WTC11 (cell line): Measurements from ENCODE around the gene PPP2R1B. TPM values are rescaled to one million over a fixed set of nuclear protein-coding genes. Genes with fewer than 3 reads are reported as not detected.
A peak's percentile ranks its signal among the peaks of the same experiment; 100 is the strongest.

Experiments used
- ELF4 ChIP-seq: sonication (generic); formaldehyde crosslinking; IDR thresholded peaks from 2 replicates; pipeline ENCODE4 v1.8.1; 2022; ENCODE audit warnings: low read depth, mild to moderate bottlenecking, moderate library complexity, missing genetic modification reagents
- EMX1 ChIP-seq: fragments of 250-450 bp; sonication (Bioruptor Pico); IDR thresholded peaks from 2 replicates; pipeline ENCODE4 v1.8.0; 2021; ENCODE audit warnings: mild to moderate bottlenecking
- FOXJ3 ChIP-seq: sonication (generic); formaldehyde crosslinking; IDR thresholded peaks from 2 replicates; pipeline ENCODE4 v1.9.0; 2021; ENCODE audit warnings: missing genetic modification reagents, mild to moderate bottlenecking, borderline replicate concordance
- JUN ChIP-seq: sonication (generic); formaldehyde crosslinking; IDR thresholded peaks from 2 replicates; pipeline ENCODE4 v1.8.0; 2023; ENCODE audit warnings: mild to moderate bottlenecking, missing genetic modification reagents
- KAT7 ChIP-seq: sonication (generic); formaldehyde crosslinking; IDR thresholded peaks from 2 replicates; pipeline ENCODE4 v1.8.1; 2023; ENCODE audit warnings: missing genetic modification reagents, mild to moderate bottlenecking, borderline replicate concordance
- MYBL2 ChIP-seq: sonication (generic); formaldehyde crosslinking; IDR thresholded peaks from 2 replicates; pipeline ENCODE4 v1.8.1; 2023; ENCODE audit warnings: mild to moderate bottlenecking, moderate library complexity, missing genetic modification reagents
- NFYB ChIP-seq: sonication (generic); formaldehyde crosslinking; conservative IDR thresholded peaks from 2 replicates; pipeline ENCODE4 v1.8.0; 2022; ENCODE audit warnings: low read depth, missing genetic modification reagents
- NR1H2 ChIP-seq: sonication (generic); formaldehyde crosslinking; IDR thresholded peaks from 2 replicates; pipeline ENCODE4 v1.9.0; 2021; ENCODE audit warnings: mild to moderate bottlenecking, moderate library complexity, missing genetic modification reagents
- NR3C1 ChIP-seq: sonication (generic); formaldehyde crosslinking; conservative IDR thresholded peaks from 2 replicates; pipeline ENCODE4 v1.8.1; 2023; ENCODE audit warnings: low read depth, mild to moderate bottlenecking, missing genetic modification reagents
- RELA ChIP-seq: sonication (generic); formaldehyde crosslinking; IDR thresholded peaks from 2 replicates; pipeline ENCODE4 v1.8.1; 2022; ENCODE audit warnings: missing genetic modification reagents, mild to moderate bottlenecking, borderline replicate concordance
- SMAD3 ChIP-seq: sonication (generic); formaldehyde crosslinking; IDR thresholded peaks from 2 replicates; pipeline ENCODE4 v1.8.0; 2022; ENCODE audit warnings: missing genetic modification reagents, mild to moderate bottlenecking, borderline replicate concordance
- SP1 ChIP-seq: sonication (generic); formaldehyde crosslinking; conservative IDR thresholded peaks from 2 replicates; pipeline ENCODE4 v1.8.1; 2022; ENCODE audit warnings: missing genetic modification reagents
- TEAD1 ChIP-seq: sonication (generic); formaldehyde crosslinking; IDR thresholded peaks from 2 replicates; pipeline ENCODE4 v1.8.0; 2022; ENCODE audit warnings: mild to moderate bottlenecking, missing genetic modification reagents
- TEAD4 ChIP-seq: sonication (generic); formaldehyde crosslinking; IDR thresholded peaks from 2 replicates; pipeline ENCODE4 v1.8.0; 2022; ENCODE audit warnings: mild to moderate bottlenecking, missing genetic modification reagents
- TP53 ChIP-seq: sonication (generic); formaldehyde crosslinking; IDR thresholded peaks from 2 replicates; pipeline ENCODE4 v1.8.1; 2023; ENCODE audit warnings: mild to moderate bottlenecking, missing genetic modification reagents
- ZNF121 ChIP-seq: sonication (generic); formaldehyde crosslinking; IDR thresholded peaks from 2 replicates; pipeline ENCODE4 v1.8.0; 2023; ENCODE audit warnings: missing genetic modification reagents
- total RNA-seq: library from RNA; stranded (reverse); gene quantifications from 3 replicates; pipeline ENCODE4 v1.2.3, GENCODE V29; 2021
- TF ChIP-seq, protein P1 (sequence below): fragments of 250-450 bp; sonication (Bioruptor Pico); IDR thresholded peaks from 2 replicates; pipeline ENCODE4 v1.8.0; 2021; ENCODE audit warnings: mild to moderate bottlenecking
- TF ChIP-seq, protein P2 (sequence below): fragments of 250-450 bp; sonication (Bioruptor Pico); IDR thresholded peaks from 2 replicates; pipeline ENCODE4 v1.9.0; 2021; ENCODE audit warnings: mild to moderate bottlenecking
- TF ChIP-seq, protein P3 (sequence below): fragments of 250-450 bp; sonication (Bioruptor Pico); IDR thresholded peaks from 2 replicates; pipeline ENCODE4 v1.9.0; 2021; ENCODE audit warnings: mild to moderate bottlenecking
- TF ChIP-seq, protein P4 (sequence below): fragments of 250-450 bp; sonication (Bioruptor Pico); conservative IDR thresholded peaks from 2 replicates; pipeline ENCODE4 v1.9.0; 2021; ENCODE audit warnings: mild to moderate bottlenecking
- TF ChIP-seq, protein P5 (sequence below): sonication (generic); formaldehyde crosslinking; IDR thresholded peaks from 2 replicates; pipeline ENCODE4 v1.8.1; 2023; ENCODE audit warnings: mild to moderate bottlenecking, missing genetic modification reagents
- TF ChIP-seq, protein P6 (sequence below): sonication (generic); formaldehyde crosslinking; IDR thresholded peaks from 2 replicates; pipeline ENCODE4 v1.8.0; 2022; ENCODE audit warnings: mild to moderate bottlenecking, missing genetic modification reagents
- TF ChIP-seq, protein P7 (sequence below): fragments of 250-450 bp; sonication (Bioruptor Pico); IDR thresholded peaks from 2 replicates; pipeline ENCODE4 v2.1.2; 2022; ENCODE audit warnings: mild to moderate bottlenecking, moderate library complexity

PPP2R1B gene
- total RNA-seq, 1 experiment from 2014 or later, result 87.7 TPM

DNA sequence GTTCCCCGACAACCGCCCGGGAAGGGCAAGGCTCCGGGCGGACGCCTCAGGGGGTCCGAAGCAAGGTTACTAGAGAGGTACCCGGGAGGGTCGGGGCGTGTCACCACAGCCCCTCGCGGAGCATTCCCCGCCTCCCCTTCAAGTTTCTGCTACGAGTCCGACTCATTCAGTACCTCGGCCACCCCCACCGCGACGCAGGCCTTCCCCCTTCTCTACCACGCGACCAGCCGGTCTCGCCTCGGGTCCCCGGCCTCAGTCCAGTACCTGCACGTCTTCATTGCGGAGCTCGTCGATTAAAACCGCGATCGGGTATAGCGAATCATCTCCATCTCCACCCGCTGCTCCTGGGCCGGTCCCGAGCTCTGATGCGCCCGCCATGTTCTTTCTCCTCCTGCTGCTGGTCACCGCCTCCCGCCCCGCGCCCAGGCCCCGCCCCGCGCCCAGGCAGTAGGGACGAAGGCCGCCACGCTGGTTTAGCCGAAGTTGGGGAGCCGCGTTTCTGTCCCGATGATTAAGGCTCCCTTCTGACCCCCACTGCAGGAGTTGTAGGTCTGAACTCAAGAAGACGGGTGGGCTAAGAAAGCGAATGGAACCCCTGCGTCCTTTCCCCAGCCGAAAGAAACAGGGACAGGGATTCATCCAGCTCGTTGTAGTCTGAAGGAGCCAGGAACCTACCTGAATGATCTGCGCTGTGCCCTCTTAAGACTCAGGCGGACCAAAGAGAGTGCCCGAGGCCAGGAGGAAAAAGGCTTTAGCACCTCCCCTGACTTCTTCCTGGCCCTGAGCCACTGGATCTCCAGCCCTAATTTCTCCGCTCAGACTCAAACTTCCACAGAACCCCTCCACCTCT is at the start of gene PPP2R1B (continued):
- TF ChIP-seq, protein P1, sequence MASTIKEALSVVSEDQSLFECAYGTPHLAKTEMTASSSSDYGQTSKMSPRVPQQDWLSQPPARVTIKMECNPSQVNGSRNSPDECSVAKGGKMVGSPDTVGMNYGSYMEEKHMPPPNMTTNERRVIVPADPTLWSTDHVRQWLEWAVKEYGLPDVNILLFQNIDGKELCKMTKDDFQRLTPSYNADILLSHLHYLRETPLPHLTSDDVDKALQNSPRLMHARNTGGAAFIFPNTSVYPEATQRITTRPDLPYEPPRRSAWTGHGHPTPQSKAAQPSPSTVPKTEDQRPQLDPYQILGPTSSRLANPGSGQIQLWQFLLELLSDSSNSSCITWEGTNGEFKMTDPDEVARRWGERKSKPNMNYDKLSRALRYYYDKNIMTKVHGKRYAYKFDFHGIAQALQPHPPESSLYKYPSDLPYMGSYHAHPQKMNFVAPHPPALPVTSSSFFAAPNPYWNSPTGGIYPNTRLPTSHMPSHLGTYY (CRISPR knock-in tag), result no peak
- TF ChIP-seq TEAD1, result 0 out of 2 replicates have a peak, but pooled peaks have one; percentile 13
- no peak for TF ChIP-seq MYBL2 (CRISPR knock-in tag)
- TF ChIP-seq, protein P2, sequence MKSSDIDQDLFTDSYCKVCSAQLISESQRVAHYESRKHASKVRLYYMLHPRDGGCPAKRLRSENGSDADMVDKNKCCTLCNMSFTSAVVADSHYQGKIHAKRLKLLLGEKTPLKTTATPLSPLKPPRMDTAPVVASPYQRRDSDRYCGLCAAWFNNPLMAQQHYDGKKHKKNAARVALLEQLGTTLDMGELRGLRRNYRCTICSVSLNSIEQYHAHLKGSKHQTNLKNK (CRISPR knock-in tag), result no peak
- TF ChIP-seq RELA (CRISPR knock-in tag), result no peak
- no peak for TF ChIP-seq FOXJ3
- no peak for TF ChIP-seq EMX1 (CRISPR knock-in tag)
- no peak for TF ChIP-seq NFYB (CRISPR knock-in tag)
- TF ChIP-seq, protein P3, sequence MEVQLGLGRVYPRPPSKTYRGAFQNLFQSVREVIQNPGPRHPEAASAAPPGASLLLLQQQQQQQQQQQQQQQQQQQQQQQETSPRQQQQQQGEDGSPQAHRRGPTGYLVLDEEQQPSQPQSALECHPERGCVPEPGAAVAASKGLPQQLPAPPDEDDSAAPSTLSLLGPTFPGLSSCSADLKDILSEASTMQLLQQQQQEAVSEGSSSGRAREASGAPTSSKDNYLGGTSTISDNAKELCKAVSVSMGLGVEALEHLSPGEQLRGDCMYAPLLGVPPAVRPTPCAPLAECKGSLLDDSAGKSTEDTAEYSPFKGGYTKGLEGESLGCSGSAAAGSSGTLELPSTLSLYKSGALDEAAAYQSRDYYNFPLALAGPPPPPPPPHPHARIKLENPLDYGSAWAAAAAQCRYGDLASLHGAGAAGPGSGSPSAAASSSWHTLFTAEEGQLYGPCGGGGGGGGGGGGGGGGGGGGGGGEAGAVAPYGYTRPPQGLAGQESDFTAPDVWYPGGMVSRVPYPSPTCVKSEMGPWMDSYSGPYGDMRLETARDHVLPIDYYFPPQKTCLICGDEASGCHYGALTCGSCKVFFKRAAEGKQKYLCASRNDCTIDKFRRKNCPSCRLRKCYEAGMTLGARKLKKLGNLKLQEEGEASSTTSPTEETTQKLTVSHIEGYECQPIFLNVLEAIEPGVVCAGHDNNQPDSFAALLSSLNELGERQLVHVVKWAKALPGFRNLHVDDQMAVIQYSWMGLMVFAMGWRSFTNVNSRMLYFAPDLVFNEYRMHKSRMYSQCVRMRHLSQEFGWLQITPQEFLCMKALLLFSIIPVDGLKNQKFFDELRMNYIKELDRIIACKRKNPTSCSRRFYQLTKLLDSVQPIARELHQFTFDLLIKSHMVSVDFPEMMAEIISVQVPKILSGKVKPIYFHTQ (CRISPR knock-in tag), result no peak
- TF ChIP-seq NR1H2 (CRISPR knock-in tag), result no peak
- TF ChIP-seq TP53 (CRISPR knock-in tag), result no peak
- no peak; the same call in 1 of the 2 replicates for TF ChIP-seq KAT7 (CRISPR knock-in tag)
- peak; percentile 54; the same call in 1 of the 2 replicates for TF ChIP-seq SP1
- TF ChIP-seq SMAD3 (CRISPR knock-in tag), result 0 out of 2 replicates have a peak, but pooled peaks have one; percentile 59
- TF ChIP-seq, protein P4, sequence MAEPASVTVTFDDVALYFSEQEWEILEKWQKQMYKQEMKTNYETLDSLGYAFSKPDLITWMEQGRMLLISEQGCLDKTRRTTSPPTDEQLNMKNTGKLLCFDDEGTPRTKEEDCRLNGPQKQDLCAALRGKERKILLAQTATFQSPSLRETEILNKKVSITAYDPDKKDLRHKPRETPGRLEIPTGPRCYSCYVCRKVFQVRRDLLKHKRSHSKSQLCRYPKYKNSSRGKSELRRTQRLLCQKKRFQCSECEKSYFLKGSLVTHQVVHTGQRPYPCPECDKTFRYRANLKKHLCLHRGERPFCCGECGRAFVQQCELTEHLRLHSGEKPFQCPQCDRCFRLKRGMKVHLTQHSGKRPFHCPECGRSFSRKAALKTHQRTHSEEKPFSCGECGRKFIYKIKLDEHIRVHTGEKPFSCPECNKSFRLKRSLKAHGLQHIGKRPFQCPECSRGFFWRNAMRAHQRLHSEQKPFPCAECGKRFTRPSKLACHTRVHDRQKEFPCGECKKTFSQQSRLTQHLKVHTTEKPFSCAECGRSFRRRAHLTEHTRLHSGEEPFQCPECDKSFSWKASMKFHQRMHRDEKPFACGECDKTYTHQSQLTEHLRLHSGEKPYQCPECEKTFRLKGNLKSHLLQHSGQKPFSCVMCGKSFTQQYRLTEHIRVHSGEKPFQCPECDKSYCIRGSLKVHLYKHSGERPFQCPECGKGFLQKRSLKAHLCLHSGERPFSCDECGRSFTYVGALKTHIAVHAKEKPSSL (CRISPR knock-in tag), result no peak
- TF ChIP-seq, protein P5, sequence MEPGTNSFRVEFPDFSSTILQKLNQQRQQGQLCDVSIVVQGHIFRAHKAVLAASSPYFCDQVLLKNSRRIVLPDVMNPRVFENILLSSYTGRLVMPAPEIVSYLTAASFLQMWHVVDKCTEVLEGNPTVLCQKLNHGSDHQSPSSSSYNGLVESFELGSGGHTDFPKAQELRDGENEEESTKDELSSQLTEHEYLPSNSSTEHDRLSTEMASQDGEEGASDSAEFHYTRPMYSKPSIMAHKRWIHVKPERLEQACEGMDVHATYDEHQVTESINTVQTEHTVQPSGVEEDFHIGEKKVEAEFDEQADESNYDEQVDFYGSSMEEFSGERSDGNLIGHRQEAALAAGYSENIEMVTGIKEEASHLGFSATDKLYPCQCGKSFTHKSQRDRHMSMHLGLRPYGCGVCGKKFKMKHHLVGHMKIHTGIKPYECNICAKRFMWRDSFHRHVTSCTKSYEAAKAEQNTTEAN (CRISPR knock-in tag), result no peak
- no peak for TF ChIP-seq ZNF121
- TF ChIP-seq, protein P6, sequence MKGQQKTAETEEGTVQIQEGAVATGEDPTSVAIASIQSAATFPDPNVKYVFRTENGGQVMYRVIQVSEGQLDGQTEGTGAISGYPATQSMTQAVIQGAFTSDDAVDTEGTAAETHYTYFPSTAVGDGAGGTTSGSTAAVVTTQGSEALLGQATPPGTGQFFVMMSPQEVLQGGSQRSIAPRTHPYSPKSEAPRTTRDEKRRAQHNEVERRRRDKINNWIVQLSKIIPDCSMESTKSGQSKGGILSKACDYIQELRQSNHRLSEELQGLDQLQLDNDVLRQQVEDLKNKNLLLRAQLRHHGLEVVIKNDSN, result peak; percentile 44
- TF ChIP-seq, protein P7, sequence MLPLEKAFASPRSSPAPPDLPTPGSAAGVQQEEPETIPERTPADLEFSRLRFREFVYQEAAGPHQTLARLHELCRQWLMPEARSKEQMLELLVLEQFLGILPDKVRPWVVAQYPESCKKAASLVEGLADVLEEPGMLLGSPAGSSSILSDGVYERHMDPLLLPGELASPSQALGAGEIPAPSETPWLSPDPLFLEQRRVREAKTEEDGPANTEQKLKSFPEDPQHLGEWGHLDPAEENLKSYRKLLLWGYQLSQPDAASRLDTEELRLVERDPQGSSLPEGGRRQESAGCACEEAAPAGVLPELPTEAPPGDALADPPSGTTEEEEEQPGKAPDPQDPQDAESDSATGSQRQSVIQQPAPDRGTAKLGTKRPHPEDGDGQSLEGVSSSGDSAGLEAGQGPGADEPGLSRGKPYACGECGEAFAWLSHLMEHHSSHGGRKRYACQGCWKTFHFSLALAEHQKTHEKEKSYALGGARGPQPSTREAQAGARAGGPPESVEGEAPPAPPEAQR (CRISPR knock-in tag), result no peak
- TF ChIP-seq JUN (CRISPR knock-in tag), result 0 out of 2 replicates have a peak, but pooled peaks have one; percentile 35
- TF ChIP-seq NR3C1, result 0 out of 2 replicates have a peak, but pooled peaks have one; percentile 78
- TF ChIP-seq TEAD4 (CRISPR knock-in tag), result no peak
- TF ChIP-seq ELF4 (CRISPR knock-in tag), result no peak
